Esophagus muscularis mucosa (tissue), 4 donors: ENCODE measurements around the gene OR1D5. TPM values are rescaled to one million over a fixed set of nuclear protein-coding genes. Genes with fewer than 3 reads are reported as not detected.

ENCODE experiments used
- DNase-seq: peaks from one replicate; pipeline ENCODE4 v3.0.0-alpha.2; 2017; ENCODE audit errors: extremely low spot score
- H3K27ac ChIP-seq, 4 donors: fragments of 200-600 bp; sonication (generic); replicated peaks in 1 of 4; 1 replicate in 3 of 4; 2 replicates in 1 of 4; pipeline ENCODE4 v1.5.1; 2016 to 2019; ENCODE audit warnings: mild to moderate bottlenecking in 1 of 4
- H3K27me3 ChIP-seq, 4 donors: fragments of 200-600 bp; sonication (generic); one replicate each; pipeline versions ENCODE4 v1.5.1 to v1.6.0; 2016 to 2019
- H3K36me3 ChIP-seq, 4 donors: fragments of 200-600 bp; sonication (generic); one replicate each; pipeline ENCODE4 v1.5.1; 2016 to 2019
- H3K4me1 ChIP-seq, 4 donors: fragments of 200-600 bp; sonication (generic); one replicate each; pipeline ENCODE4 v1.5.1; 2016 to 2019
- H3K4me3 ChIP-seq, 4 donors: fragments of 200-600 bp; sonication (generic); 1 replicate in 2 of 4; 2 replicates in 2 of 4; pipeline ENCODE4 v1.5.1; 2016 to 2019; ENCODE audit warnings: mild to moderate bottlenecking in 4 of 4, moderate library complexity in 1 of 4
- H3K9me3 ChIP-seq, 4 donors: fragments of 200-600 bp; sonication (generic); 1 replicate in 3 of 4; 2 replicates in 1 of 4; pipeline ENCODE4 v1.5.1; 2016 to 2019
- EP300 ChIP-seq: sonication (generic); formaldehyde crosslinking; IDR thresholded peaks from one replicate; pipeline ENCODE4 v1.6.1; 2017; ENCODE audit warnings: antibody characterized with exemption
- POLR2A ChIP-seq: fragments of 450-650 bp; IDR thresholded peaks from one replicate; pipeline ENCODE4 v1.6.1; 2017; ENCODE audit warnings: antibody characterized with exemption, moderate library complexity, mild to moderate bottlenecking, low read depth
- POLR2AphosphoS5 ChIP-seq, 2 donors: sonication (generic); formaldehyde crosslinking; IDR thresholded peaks; one replicate each; pipeline ENCODE4 v1.6.1; 2017; ENCODE audit warnings: antibody characterized with exemption in 2 of 2
- WGBS: methylation state at CpG from one replicate; pipeline ENCODE4 v1.1.5; 2018; 5-methylcytosine and 5-hydroxymethylcytosine counted together
- intact Hi-C: fragments of 100-400 bp; cut with DNase I; formaldehyde crosslinking; loops from one replicate; pipeline ENCODE4 v1.15.1; 2023
- total RNA-seq, 4 donors: library from RNA; depleted of rRNA; stranded (reverse); fragments of >200 nt; gene quantifications; one replicate each; pipeline versions ENCODE4 v1.1.0 to v1.2.1, GENCODE V29; 2016
- TF ChIP-seq, protein P1 (sequence below), 3 experiments: fragments of 200-600 bp in 2 of 3; fragments of 450-650 bp in 1 of 3; sonication (generic) in 2 of 3; IDR thresholded peaks; one replicate each; pipeline ENCODE4 v1.5.1; 2017 to 2019; ENCODE audit warnings: antibody characterized with exemption in 3 of 3, mild to moderate bottlenecking in 2 of 3, moderate library complexity in 1 of 3

OR1D5 gene
- total RNA-seq, 4 donors from 2014 or later: not detected

DNA sequence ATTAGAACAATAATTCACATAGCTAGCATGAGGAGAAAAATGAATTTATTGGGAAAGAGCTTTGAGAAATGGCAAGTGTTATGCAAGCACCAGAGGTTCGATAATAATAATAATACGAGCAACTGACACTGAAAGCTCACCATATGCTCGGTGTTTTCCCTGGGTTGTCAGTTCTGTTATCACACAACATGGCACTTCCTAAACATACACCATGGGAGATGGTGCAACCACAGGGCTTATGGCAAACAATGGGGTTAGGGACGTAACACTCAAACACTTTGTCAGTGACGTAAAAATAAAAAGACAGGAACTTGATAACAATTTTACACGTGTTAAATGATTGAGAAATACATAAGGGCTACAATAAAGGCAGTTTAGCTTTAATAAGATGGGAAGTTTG, 23.7 kb downstream of the OR1D5 start:
- Histone ChIP-seq H3K36me3 (no peaks in the 10 kb centered on the region), H3K27me3 (peaks cover 0 to 37% (median 0%) of the 10 kb centered on the region in 4 donors), H3K27ac (no peak overlapping the region), H3K9me3 (peaks cover 0 to 15% (median 13%) of the 10 kb centered on the region in 4 donors), H3K4me1 (no peaks in the 10 kb centered on the region), H3K4me3 (no peak overlapping the region)
- TF ChIP-seq POLR2A (no peak), EP300 (no peak), POLR2AphosphoS5 (IDR thresholded peaks at IDR 0.05) (no peak)
- TF ChIP-seq, protein P1, sequence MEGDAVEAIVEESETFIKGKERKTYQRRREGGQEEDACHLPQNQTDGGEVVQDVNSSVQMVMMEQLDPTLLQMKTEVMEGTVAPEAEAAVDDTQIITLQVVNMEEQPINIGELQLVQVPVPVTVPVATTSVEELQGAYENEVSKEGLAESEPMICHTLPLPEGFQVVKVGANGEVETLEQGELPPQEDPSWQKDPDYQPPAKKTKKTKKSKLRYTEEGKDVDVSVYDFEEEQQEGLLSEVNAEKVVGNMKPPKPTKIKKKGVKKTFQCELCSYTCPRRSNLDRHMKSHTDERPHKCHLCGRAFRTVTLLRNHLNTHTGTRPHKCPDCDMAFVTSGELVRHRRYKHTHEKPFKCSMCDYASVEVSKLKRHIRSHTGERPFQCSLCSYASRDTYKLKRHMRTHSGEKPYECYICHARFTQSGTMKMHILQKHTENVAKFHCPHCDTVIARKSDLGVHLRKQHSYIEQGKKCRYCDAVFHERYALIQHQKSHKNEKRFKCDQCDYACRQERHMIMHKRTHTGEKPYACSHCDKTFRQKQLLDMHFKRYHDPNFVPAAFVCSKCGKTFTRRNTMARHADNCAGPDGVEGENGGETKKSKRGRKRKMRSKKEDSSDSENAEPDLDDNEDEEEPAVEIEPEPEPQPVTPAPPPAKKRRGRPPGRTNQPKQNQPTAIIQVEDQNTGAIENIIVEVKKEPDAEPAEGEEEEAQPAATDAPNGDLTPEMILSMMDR (IDR thresholded peaks at IDR 0.05): no peak
- intact Hi-C loops: no loop called here
- DNase-seq: no peak
- WGBS: 20% methylated on average over 6 of the region's 6 CpGs

DNA sequence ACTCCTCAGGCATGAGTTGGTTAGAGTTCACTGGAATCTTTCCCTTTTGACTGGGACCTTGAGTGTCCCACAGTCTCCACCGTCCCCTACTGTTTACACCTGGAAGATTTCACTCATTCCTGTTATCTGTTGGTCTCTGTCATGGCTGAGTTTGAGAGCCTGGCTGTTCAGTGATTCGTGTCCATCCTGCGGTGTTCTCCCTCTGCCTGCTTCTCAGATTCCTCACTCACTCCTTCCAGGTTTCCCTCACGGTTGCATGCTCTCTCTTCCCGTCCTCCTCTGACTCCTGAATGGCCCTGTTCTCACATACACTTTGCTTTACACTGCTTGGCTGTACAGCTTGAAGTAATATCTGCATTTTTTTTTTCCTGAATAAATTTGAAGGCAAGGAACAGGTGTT, 24.5 kb downstream of the OR1D5 start:
- Histone ChIP-seq H3K4me1 (no peaks in the 10 kb centered on the region), H3K9me3 (peaks cover 0 to 8% (median 7%) of the 10 kb centered on the region in 4 donors), H3K4me3 (no peak overlapping the region), H3K36me3 (no peaks in the 10 kb centered on the region), H3K27ac (no peak overlapping the region), H3K27me3 (peaks cover 0 to 34% (median 0%) of the 10 kb centered on the region in 4 donors)
- 54% methylated on average over 5 of the region's 5 CpGs for WGBS
- TF ChIP-seq, protein P1 (IDR thresholded peaks at IDR 0.05): no peak
- TF ChIP-seq POLR2AphosphoS5 (IDR thresholded peaks at IDR 0.05) (no peak), POLR2A (no peak), EP300 (no peak)
- DNase-seq: no peak
- intact Hi-C loops: no loop called here

DNA sequence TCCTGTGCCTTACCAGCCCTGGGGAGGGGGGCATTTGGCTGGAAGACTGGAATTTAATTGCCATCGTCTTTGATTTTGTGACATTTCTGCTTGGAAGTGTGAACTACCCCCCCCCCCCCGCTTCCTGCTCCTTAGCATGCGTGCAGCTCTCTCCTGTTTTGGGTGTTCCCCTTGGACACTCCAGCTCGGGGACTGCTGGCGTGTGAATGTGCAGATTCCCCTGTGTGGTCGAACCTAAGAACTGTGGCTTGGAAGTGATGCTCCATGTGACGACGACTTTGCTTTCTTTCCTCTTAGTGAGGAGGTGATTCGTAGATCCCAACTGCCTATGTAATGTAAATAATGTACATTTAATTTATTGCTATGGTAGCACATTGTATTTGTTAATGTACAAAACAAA, 26.1 kb downstream of the OR1D5 start:
- no peak for TF ChIP-seq POLR2A
- TF ChIP-seq, protein P1 (IDR thresholded peaks at IDR 0.05): no peak
- no peak for TF ChIP-seq EP300
- no peak for TF ChIP-seq POLR2AphosphoS5 (IDR thresholded peaks at IDR 0.05)
- no peak for DNase-seq
- intact Hi-C loops: no loop called here
- no peak overlapping the region for H3K27ac ChIP-seq
- no peaks in the 10 kb centered on the region for H3K4me1 ChIP-seq
- H3K4me3 ChIP-seq: no peak overlapping the region
- H3K36me3 ChIP-seq: peaks cover 0 to 10% (median 3%) of the 10 kb centered on the region in 4 donors
- H3K9me3 ChIP-seq: no peaks in the 10 kb centered on the region
- 56% methylated on average over 9 of the region's 9 CpGs for WGBS
- H3K27me3 ChIP-seq: peaks cover 0 to 27% (median 0%) of the 10 kb centered on the region in 4 donors

DNA sequence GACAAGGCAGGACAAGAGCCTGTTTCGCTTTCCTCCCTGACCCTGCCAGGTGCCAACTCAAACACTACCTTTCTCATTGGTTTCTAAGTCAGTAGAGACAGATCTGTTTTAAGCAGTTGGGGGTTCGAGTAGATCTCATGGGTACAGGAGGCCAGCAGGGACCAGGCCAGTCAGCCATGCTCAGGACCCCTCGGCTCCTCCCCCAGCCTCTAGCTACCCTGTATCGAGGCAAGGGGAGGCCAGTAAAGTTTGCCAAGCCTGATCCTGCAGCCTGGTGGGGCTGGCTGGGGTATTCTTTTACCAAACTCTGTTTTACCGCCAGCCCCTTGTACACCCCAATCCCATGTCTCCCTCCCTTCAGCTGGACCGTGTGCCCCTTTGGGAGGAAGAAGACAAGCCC, 26.6 kb downstream of the OR1D5 start:
- Histone ChIP-seq H3K27me3 (peaks cover 0 to 22% (median 0%) of the 10 kb centered on the region in 4 donors), H3K4me3 (no peak overlapping the region), H3K27ac (no peak overlapping the region), H3K4me1 (no peaks in the 10 kb centered on the region), H3K9me3 (no peaks in the 10 kb centered on the region), H3K36me3 (peaks cover 0 to 11% (median 3%) of the 10 kb centered on the region in 4 donors)
- intact Hi-C loops: no loop called here
- 83% methylated on average over 5 of the region's 6 CpGs for WGBS
- no peak for DNase-seq
- TF ChIP-seq POLR2AphosphoS5 (IDR thresholded peaks at IDR 0.05) (no peak), POLR2A (no peak), EP300 (no peak)
- TF ChIP-seq, protein P1 (IDR thresholded peaks at IDR 0.05): no peak

DNA sequence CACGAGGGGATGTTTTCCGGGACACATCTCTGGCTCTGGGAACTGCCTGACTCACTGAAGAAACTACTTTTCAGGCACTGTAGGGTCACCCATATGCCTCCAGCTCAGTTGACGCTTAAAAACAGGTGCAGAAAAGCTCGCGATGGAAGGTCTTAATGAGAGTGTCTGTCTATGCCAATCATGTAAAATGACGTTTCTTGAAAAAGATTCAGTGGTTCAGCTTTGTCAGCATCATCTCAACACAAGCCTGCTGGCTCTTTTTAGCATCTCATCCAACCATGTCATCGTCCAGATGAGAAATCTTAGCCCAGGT, 27.5 kb downstream of the OR1D5 start:
- no peak for DNase-seq
- Histone ChIP-seq H3K27me3 (peaks cover 0 to 13% (median 0%) of the 10 kb centered on the region in 4 donors), H3K4me3 (no peak overlapping the region), H3K36me3 (peaks cover 0 to 16% (median 4%) of the 10 kb centered on the region in 4 donors), H3K9me3 (no peaks in the 10 kb centered on the region), H3K4me1 (no peaks in the 10 kb centered on the region), H3K27ac (no peak overlapping the region)
- WGBS: 92% methylated on average over 7 of the region's 7 CpGs
- intact Hi-C loops: no loop called here
- no peak for TF ChIP-seq POLR2AphosphoS5 (IDR thresholded peaks at IDR 0.05)
- TF ChIP-seq, protein P1 (IDR thresholded peaks at IDR 0.05): no peak
- TF ChIP-seq EP300: no peak
- no peak for TF ChIP-seq POLR2A
